Spleen (tissue), 7 donors: ENCODE measurements around the gene TMEM121B.

ENCODE experiments used
- CTCF ChIP-seq, 11 experiments: fragments of 200-600 bp in 7 of 11; fragments of 450-650 bp in 4 of 11; sonication (generic) in 4 of 11; IDR thresholded peaks in 8 of 11; conservative IDR thresholded peaks in 3 of 11; 1 replicate in 7 of 11; 2 replicates in 4 of 11; pipeline versions ENCODE4 v1.4.0 to v1.8.0; 2016 to 2021; ENCODE audit warnings: antibody characterized with exemption in 11 of 11, inconsistent platforms in 4 of 11, mild to moderate bottlenecking in 1 of 11
- POLR2A ChIP-seq, 3 donors: fragments of 450-650 bp; IDR thresholded peaks; one replicate each; pipeline ENCODE4 v1.5.1; 2017; ENCODE audit warnings: antibody characterized with exemption in 3 of 3, mild to moderate bottlenecking in 1 of 3
- donor health status: DM: no; HTN: no; CAD: no; lungs with moderate emphysema.
- donor health status: DM: no; HTN: no; CAD: no.
- donor health status: DM: no; HTN: no; CAD: no.

GRCh38 chr22:17167486-17167885 lies 46.3 kb upstream of the TMEM121B start:
- TF ChIP-seq CTCF (IDR thresholded peaks at IDR 0.05 in 8 of 11, conservative IDR thresholded peaks at IDR 0.05 in 3 of 11) (no peak), POLR2A (IDR thresholded peaks at IDR 0.05) (no peak)
